Kidney (tissue), 14 donors: ENCODE results near the gene ZNF385C. TPM values are rescaled to one million over a fixed set of nuclear protein-coding genes. Genes with fewer than 3 reads are reported as not detected.
"Not testable (repeated sequence)": the region's sequence is repeated elsewhere in the genome, so short reads cannot be mapped to it uniquely, and the experiment has no call there.

Source experiments
- DNase-seq, 5 donors: peaks; one replicate each; pipeline ENCODE4 v3.0.0-alpha.2; 2013 to 2020
- FAIRE-seq: peaks from 2 replicates; lab custom pipeline; 2012; peaks lifted over from hg19 to GRCh38; lab: Jason Lieb, UNC
- H3K27ac ChIP-seq, 2 donors: one replicate each; pipeline ENCODE4 v1.7.0; 2013; ENCODE audit warnings: low read depth in 2 of 2, low read length in 2 of 2, inconsistent platforms in 1 of 2
- H3K27me3 ChIP-seq: one replicate; pipeline ENCODE4 v1.7.1; 2013; ENCODE audit warnings: low read length, inconsistent platforms; ENCODE audit not compliant: control insufficient read depth, insufficient read depth
- H3K36me3 ChIP-seq, 3 donors: one replicate each; pipeline versions ENCODE4 v1.7.0 to v1.7.1; 2013; ENCODE audit warnings: low read length in 3 of 3, control low read depth in 1 of 3, inconsistent platforms in 1 of 3; ENCODE audit not compliant: insufficient read depth in 3 of 3, control insufficient read depth in 2 of 3
- H3K4me1 ChIP-seq, 3 donors: one replicate each; pipeline versions ENCODE4 v1.7.0 to v1.7.1; 2013; ENCODE audit warnings: low read length in 3 of 3, inconsistent platforms in 1 of 3, low read depth in 1 of 3; ENCODE audit not compliant: control insufficient read depth in 2 of 3, insufficient read depth in 2 of 3
- H3K4me3 ChIP-seq, 3 donors: one replicate each; pipeline versions ENCODE4 v1.7.0 to v1.8.1; 2013; ENCODE audit warnings: low read length in 3 of 3, control low read depth in 1 of 3, inconsistent platforms in 1 of 3
- H3K9ac ChIP-seq, 3 donors: one replicate each; pipeline versions ENCODE4 v1.7.0 to v1.7.1; 2013; ENCODE audit warnings: low read length in 3 of 3, control low read depth in 1 of 3, inconsistent platforms in 1 of 3
- H3K9me3 ChIP-seq, 3 donors: one replicate each; pipeline versions ENCODE4 v1.7.0 to v1.7.1; 2013; ENCODE audit warnings: low read length in 3 of 3, control low read depth in 1 of 3, inconsistent platforms in 1 of 3; ENCODE audit not compliant: control insufficient read depth in 2 of 3, insufficient read depth in 1 of 3
- intact Hi-C: fragments of 100-400 bp; cut with DNase I; formaldehyde crosslinking; loops from one replicate; pipeline ENCODE4 v1.11.1; 2022
- polyA plus RNA-seq: library from polyadenylated mRNA; stranded (reverse); fragments of 350-450 nt; fragmentation: Illumina TruSeq; extraction: RNeasy Lipid Tissue Mini Kit (QIAGEN cat#74804); gene quantifications from one replicate; pipeline ENCODE4 v1.2.3, GENCODE V29; 2014; ENCODE audit warnings: low read depth, low replicate concordance; ENCODE audit not compliant: insufficient read depth
- total RNA-seq: library from RNA; stranded (reverse); fragmentation: NEBNext Ultra II Directional; extraction: Animal tissue kit (Norgen Biotek cat#: 25700); gene quantifications from one replicate; pipeline ENCODE4 v1.2.1, GENCODE V29; 2021
- TF ChIP-seq, protein P1 (sequence below): IDR thresholded peaks from 3 replicates; pipeline ENCODE4 v1.5.1; 2012; ENCODE audit warnings: mild to moderate bottlenecking, moderate library complexity, borderline replicate concordance; ENCODE audit not compliant: insufficient read depth; ENCODE audit errors: extremely low read depth
- donor health status: control.
- donor health status: control.
- donor health status: control.
- donor health status: control.
- donor health status: control.
- donor health status: DM: yes; HTN: yes; CAD: no.
- donor health status: Normal renal cell carcinoma (clear cell type).

The ZNF385C gene
- total and polyA plus RNA-seq, 2 donors from 2014 or later = 1.1 to 1.2 TPM

DNA sequence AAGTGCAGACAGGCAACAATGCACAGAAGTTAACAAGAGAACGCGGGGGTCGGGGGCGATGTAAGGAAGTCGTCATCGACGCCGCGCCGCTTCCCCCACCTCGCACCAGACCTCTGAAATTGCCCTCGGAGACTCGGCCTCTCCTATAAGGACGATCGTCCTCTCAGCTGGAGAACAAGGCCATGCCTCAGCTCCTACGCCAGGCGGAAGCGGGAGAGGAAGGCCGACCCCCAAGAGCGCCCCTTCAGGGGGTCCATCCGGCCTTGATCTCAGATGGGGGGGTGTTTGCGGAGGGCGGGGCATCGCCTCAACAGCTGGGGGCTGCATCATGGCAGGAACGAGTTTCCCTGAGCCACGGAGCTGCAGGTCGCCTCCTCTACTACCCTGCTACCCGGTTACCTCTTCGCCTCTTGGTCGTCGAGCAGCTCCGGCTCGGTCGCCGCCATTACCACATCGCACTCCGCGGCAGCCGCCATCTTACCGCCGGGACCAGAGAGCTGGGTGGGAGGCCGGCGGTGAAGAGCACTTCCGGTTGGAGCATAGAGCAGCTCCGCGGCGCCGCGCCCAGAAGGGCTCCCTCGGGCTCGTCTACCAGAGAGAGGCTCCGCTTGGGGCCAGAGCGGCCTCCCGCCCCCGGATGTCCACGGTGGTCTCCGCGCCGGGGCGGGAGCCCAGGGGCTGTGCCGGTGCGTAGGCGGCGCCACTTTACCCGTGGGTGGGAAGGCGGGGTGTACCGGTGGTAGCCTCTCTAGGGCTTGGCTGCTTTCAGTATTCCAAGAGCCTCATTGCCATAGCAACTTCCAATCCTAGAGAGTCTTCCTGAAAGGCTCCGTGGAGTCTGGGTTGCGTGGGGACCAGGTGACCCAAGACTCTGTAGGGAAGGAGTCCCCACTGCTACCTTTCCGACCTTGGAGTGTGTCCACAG is 81.1 kb downstream of the ZNF385C start, which contains the start of gene DNAJC7:
TSS of gene DNAJC7 (minus strand) at position 499 of the 925 bp plus-strand sequence. CDS start at position 476, 23 bp downstream.
- Histone ChIP-seq H3K4me1 (peaks cover 4 to 31% (median 28%) of the 10 kb centered on the region in 3 donors), H3K9me3 (no peaks in the 10 kb centered on the region), H3K4me3 (peak within 1 kb of the TSS; percentile 97 to 98 (median 97)), H3K27ac (peak within 1 kb of the TSS; percentile 94 to 95), H3K27me3 (no peaks in the 10 kb centered on the region), H3K36me3 (no peaks in the 10 kb centered on the region), H3K9ac (peak within 1 kb of the TSS; percentile 94 to 100 (median 99))
- intact Hi-C loops = no loop called here
- DNase-seq (peak; percentile 94 to 98 (median 96)), FAIRE-seq (no peak)
- TF ChIP-seq, protein P1, sequence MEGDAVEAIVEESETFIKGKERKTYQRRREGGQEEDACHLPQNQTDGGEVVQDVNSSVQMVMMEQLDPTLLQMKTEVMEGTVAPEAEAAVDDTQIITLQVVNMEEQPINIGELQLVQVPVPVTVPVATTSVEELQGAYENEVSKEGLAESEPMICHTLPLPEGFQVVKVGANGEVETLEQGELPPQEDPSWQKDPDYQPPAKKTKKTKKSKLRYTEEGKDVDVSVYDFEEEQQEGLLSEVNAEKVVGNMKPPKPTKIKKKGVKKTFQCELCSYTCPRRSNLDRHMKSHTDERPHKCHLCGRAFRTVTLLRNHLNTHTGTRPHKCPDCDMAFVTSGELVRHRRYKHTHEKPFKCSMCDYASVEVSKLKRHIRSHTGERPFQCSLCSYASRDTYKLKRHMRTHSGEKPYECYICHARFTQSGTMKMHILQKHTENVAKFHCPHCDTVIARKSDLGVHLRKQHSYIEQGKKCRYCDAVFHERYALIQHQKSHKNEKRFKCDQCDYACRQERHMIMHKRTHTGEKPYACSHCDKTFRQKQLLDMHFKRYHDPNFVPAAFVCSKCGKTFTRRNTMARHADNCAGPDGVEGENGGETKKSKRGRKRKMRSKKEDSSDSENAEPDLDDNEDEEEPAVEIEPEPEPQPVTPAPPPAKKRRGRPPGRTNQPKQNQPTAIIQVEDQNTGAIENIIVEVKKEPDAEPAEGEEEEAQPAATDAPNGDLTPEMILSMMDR = peak; percentile 7

- peaks cover 4 to 35% (median 28%) of the 10 kb centered on the region in 3 donors for H3K4me1 ChIP-seq
- TF ChIP-seq, protein P1 = no peak
- H3K9ac ChIP-seq = peak overlapping the region; percentile 94 to 100 (median 99)
- H3K36me3 ChIP-seq = no peaks in the 10 kb centered on the region
- peak overlapping the region; percentile 97 to 98 (median 97) for H3K4me3 ChIP-seq
- intact Hi-C loops = no loop called here
- DNase-seq (peak in 2 of 5 donors; percentile 18 to 40), FAIRE-seq (no peak)
- no peaks in the 10 kb centered on the region for H3K27me3 ChIP-seq
- peak overlapping the region; percentile 94 to 95 for H3K27ac ChIP-seq
- no peaks in the 10 kb centered on the region for H3K9me3 ChIP-seq
Observed at GRCh38 chr17:42016411-42016831, 81.9 kb downstream of the ZNF385C start.

DNA sequence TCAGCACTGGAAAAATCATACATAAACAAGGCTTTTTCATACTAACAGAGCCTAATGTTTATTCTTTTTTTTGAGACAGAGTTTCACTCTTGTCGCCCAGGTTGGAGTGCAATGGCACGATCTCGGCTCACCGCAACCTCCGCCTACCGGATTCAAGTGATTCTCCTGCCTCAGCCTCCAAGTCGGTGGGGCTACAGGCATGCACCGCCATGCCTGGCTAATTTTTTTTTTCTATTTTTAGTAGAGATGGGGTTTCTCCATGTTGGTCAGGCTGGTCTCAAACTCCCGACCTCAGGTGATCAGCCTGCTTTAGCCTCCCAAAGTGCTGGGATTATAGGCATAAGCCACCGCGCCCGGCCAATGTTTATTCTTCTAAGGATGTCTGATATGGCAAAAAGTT is 84.5 kb downstream of the ZNF385C start:
- H3K36me3 ChIP-seq, H3K27ac ChIP-seq, H3K4me3 ChIP-seq, DNase-seq, H3K9me3 ChIP-seq, FAIRE-seq, H3K27me3 ChIP-seq, H3K9ac ChIP-seq, intact Hi-C loops: not testable (repeated sequence)
- H3K4me1 ChIP-seq = peaks cover 4 to 35% (median 21%) of the 10 kb centered on the region in 3 donors

- H3K4me1 ChIP-seq = peaks cover 0 to 29% (median 15%) of the 10 kb centered on the region in 3 donors
- H3K27me3 ChIP-seq = not testable (repeated sequence)
Observed at GRCh38 chr17:42012363-42012762, 85.9 kb downstream of the ZNF385C start.

More at GRCh38 chr17:42012363-42012762, 85.9 kb downstream of the ZNF385C start:
- H3K4me3 ChIP-seq, H3K9ac ChIP-seq, H3K9me3 ChIP-seq, intact Hi-C loops, H3K27ac ChIP-seq, DNase-seq, H3K36me3 ChIP-seq, FAIRE-seq: not testable (repeated sequence)
